RWPE1 (cell line): ENCODE measurements around the gene STOM.

Experiments used
- CTCF ChIA-PET: fragments of 350-600 bp; sonication (Branson Sonifier 250); formaldehyde crosslinking; extraction: SDS; loops from one replicate; lab custom pipeline; 2021; lab: Yijun Ruan, JAX
- POLR2A ChIA-PET: fragments of 400-600 bp; formaldehyde crosslinking; extraction: SDS; loops from one replicate; lab custom pipeline; 2020; ENCODE audit warnings: antibody characterized with exemption; ENCODE audit not compliant: low non-redundant PET; lab: Yijun Ruan, JAX
- DNase-seq: peaks from one replicate; pipeline ENCODE4 v3.0.0; 2012; ENCODE audit warnings: low spot score
- H3K27ac ChIP-seq: fragments of 450-650 bp; 2 replicates; pipeline ENCODE4 v1.5.1; 2017
- TF ChIP-seq, protein P1 (sequence below): fragments of 450-650 bp; conservative IDR thresholded peaks from 2 replicates; pipeline ENCODE4 v1.5.1; 2017; ENCODE audit warnings: low read depth, mild to moderate bottlenecking

STOM gene

DNA sequence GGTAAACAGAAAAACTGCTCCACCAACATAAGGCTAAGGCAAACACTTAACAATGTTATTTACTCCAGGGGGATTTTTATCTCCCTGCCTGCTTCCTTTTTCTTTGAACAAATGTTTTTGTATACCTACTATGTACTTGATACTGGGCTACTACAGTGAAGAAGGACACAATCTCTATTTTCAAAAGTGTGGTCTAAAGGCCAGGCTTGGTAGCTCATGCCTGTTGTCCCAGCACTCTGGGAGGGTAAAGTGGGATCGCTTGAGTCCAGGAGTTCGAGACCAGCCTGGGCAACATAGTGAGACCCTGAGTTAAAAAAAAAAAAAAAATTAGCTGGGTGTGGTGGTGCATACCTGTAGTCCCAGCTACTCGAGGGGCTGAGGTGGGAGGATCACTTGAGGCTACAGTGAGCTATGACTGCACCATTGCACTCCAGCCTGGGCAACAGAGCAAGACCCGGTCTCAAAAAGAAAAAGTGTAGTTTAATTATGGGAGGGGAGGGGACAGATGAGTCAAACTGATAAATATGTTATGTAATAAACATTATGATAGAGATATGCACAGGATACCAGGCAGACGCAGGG is 3.3 kb downstream of the STOM start:
- TF ChIP-seq, protein P1, sequence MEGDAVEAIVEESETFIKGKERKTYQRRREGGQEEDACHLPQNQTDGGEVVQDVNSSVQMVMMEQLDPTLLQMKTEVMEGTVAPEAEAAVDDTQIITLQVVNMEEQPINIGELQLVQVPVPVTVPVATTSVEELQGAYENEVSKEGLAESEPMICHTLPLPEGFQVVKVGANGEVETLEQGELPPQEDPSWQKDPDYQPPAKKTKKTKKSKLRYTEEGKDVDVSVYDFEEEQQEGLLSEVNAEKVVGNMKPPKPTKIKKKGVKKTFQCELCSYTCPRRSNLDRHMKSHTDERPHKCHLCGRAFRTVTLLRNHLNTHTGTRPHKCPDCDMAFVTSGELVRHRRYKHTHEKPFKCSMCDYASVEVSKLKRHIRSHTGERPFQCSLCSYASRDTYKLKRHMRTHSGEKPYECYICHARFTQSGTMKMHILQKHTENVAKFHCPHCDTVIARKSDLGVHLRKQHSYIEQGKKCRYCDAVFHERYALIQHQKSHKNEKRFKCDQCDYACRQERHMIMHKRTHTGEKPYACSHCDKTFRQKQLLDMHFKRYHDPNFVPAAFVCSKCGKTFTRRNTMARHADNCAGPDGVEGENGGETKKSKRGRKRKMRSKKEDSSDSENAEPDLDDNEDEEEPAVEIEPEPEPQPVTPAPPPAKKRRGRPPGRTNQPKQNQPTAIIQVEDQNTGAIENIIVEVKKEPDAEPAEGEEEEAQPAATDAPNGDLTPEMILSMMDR = no peak
- DNase-seq = no peak
- CTCF ChIA-PET = interaction anchor here (0.6 to 0.7 kb wide), 3 partner anchors 10 to 750 kb away, joined by 3 to 4 read pairs (median 3); no protein-coding TSS in a partner anchor
- POLR2A ChIA-PET = interaction anchor here (0.6 kb wide), 1 partner anchor 171 kb away, joined by 3 read pairs; no protein-coding TSS in a partner anchor
- no peak overlapping the region for H3K27ac ChIP-seq

GRCh38 chr9:121365564-121365963 is 4.5 kb downstream of the STOM start:
- ChIA-PET CTCF (interaction anchor here (0.6 kb wide), 1 partner anchor 23 kb away, joined by 5 read pairs; no protein-coding TSS in a partner anchor), POLR2A (no interaction called here)
- no peak for DNase-seq
- TF ChIP-seq, protein P1 = no peak
- no peak overlapping the region for H3K27ac ChIP-seq

- TF ChIP-seq, protein P1 = no peak
- no peak for DNase-seq
- POLR2A ChIA-PET = no interaction called here
- no peak overlapping the region for H3K27ac ChIP-seq
- CTCF ChIA-PET = interaction anchor here (0.6 kb wide), 2 partner anchors 23 to 222 kb away, joined by 5 to 6 read pairs; no protein-coding TSS in a partner anchor
Observed at GRCh38 chr9:121364886-121365285, 5.2 kb downstream of the STOM start.

DNA sequence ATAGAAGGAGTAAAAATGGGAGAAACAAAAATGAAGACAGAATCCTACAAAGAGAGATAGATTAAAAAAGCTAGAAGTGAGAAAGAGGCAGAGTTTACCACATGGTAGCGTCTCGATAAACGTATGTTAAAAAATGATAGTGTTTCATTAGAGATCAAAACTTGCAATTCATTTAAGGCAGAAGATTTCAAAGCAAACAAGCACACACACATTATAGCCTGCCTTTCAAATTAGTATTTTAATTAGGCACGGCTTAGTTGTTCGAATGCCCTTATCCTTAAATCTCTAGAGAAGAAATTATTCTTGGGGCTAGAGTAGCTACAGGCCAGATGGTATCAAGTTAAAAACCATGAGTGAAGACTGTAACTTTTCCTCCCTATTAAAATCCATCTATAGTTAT is 6.0 kb downstream of the STOM start:
- ChIA-PET CTCF (interaction anchor here (0.6 to 1.0 kb wide), 3 partner anchors 37 to 222 kb away, joined by 4 to 6 read pairs (median 5); no protein-coding TSS in a partner anchor), POLR2A (no interaction called here)
- no peak overlapping the region for H3K27ac ChIP-seq

DNA sequence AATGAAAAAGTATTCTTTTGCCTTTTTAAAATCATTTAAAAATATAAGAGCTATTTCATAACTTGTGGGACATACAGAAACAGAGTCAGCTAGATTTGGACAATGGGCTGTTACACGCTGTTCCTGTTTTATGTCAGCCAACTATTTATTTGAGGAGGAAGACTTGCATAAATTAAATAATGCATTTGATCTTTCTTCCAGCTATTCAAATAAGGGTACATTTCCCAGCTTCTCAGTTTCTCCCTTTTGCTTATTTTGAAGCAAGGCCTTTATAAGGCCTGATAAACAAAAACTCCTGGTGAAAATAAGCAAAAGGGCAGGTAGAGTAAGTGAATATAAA is 6.5 kb downstream of the STOM start:
- no peak for DNase-seq
- ChIA-PET POLR2A (no interaction called here), CTCF (interaction anchor here (0.8 to 1.0 kb wide), 2 partner anchors 37 to 194 kb away, joined by 4 to 5 read pairs; no protein-coding TSS in a partner anchor)
- TF ChIP-seq, protein P1 = no peak
- no peak overlapping the region for H3K27ac ChIP-seq

More for the DNA sequence above, 6.0 kb downstream of the STOM start:
- DNase-seq = no peak
- TF ChIP-seq, protein P1 = no peak

GRCh38 chr9:121362813-121363621 is 7.0 kb downstream of the STOM start:
- CTCF ChIA-PET = interaction anchor here (0.7 to 1.0 kb wide), 3 partner anchors 36 to 282 kb away, joined by 4 to 5 read pairs (median 4); no protein-coding TSS in a partner anchor

More at GRCh38 chr9:121362813-121363621, 7.0 kb downstream of the STOM start:
- POLR2A ChIA-PET = no interaction called here
- TF ChIP-seq, protein P1 = no peak
- peak; percentile 60 for DNase-seq
- no peak overlapping the region for H3K27ac ChIP-seq
